NCI-H2196 (cell line): Measurements from ENCODE around the gene EML6.

ENCODE experiments used
- DNase-seq: peaks from one replicate; lab custom pipeline; 2025; ENCODE audit not compliant: unreplicated experiment; lab: John Stamatoyannopoulos, UW

Gene EML6

DNA sequence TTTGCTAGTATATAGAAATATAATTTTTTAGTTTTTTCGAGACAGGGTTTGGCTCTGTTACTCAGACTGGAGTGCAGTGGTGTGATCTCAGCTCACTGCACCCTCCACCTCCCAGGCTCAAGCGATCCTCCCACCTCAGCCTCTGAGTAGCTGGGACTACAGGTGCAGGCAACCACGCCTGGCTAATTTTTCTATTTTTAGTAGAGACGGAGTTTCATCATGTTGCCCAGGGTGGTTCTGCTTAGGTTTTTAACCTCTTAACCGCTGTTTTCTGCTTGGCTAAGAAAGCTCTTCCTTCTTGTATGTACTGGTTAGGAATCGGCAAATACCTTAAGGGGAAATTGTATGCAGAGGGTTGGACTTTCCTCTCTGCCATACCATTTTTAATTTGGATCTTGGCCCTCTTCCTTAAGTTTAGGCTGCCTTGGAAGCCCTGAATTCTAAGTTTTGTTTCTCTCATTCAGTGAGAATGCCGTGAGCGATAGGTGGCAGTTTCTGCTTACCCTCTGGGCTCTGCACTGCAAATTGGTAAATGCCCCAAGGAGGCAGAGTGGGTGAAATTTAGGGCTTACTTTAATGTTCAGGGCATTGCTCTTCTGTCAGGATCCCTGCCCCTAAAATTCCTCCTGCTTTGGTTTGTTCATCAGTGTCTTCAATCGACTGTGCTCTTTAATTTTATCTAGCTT, 32.3 kb downstream of the EML6 start:
- DNase-seq, result no peak

DNA sequence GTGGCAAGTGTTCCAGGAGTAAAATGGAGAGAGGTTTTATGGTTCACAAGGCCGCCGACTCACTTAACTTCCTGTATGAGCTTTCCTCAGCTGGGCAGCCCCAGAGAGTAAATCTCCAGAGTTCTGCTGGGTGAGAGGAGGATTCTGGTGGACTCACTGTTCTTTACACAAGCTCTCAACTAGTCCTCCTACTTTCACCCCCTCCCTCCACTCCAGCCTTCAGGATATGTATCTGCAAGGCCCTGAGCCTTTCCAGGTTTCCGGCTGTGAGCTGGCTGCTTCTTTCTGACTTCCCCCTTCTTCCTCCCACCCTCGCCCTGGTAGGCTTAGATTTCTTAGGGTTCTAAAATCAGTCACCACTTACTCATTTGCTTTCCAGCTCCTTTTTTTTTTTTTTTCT, 34.0 kb downstream of the EML6 start:
- DNase-seq, result no peak

DNA sequence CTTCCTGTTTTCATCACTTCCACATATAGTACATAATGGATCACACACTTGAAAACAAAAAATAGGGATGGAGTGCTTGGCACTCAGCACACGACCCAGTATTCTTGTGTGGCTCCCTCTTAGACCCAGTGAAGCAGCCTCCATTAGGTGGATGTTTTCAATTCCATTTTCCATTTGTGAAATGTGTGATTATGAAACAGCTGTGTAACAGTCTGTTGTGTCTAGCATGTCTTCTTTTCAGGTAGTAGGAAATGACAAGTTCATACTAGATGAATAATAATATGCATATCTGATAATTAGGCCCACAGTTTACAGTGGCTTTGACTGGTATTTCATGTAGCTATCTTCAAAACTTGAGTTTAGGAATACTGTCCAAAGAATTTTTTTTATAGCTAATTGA, 35.5 kb downstream of the EML6 start:
- no peak for DNase-seq

DNA sequence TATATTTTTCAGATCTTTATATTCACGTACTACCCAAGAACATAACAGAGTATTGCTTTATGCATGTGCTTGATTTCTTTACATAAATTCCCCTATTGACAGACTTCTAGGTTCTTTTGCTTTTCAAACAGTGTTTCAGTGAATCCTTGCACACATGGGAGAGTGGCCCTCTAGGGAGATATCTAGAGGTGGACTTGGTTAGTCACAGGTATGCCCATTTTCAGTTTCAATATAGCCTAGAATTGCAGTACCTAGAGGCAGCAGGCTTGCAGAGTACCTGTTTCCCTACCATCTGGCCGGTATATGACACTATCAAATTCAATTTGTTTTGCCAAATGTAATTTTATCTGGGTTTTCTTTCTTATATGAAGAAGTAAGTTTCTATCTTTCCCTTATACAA, 36.8 kb downstream of the EML6 start:
- no peak for DNase-seq

DNA sequence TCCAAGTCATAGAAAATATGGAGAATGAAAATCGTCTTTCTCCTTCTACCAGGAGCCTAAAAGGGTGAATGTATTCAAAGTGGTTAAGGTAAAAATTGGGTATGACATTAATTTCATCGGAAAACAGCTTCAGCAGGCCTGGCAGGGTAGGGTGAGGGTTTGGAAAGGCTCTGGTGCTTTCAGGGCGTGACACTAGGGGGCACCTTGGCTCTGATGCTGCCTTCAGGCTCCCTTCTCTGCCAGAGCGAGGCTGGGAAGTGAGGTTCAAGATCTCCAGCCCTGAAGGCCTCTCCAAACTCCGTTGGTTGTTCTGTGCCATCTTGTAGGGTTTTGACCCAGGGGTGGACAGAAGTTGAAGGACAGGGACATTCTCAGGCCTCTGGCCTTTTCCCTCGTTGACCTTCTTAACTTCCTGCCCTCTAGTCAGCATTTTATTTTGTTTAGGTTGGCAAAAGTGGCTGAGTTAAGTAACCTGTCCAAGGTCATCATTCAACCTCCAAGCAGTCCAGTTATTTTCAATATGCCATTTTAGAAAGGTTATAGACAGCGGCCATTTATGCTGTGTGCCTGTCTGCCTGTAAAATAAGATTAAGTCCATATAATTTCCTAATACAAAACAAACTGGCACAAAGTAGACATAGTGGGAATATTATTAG, 40.3 kb downstream of the EML6 start:
- no peak for DNase-seq

DNA sequence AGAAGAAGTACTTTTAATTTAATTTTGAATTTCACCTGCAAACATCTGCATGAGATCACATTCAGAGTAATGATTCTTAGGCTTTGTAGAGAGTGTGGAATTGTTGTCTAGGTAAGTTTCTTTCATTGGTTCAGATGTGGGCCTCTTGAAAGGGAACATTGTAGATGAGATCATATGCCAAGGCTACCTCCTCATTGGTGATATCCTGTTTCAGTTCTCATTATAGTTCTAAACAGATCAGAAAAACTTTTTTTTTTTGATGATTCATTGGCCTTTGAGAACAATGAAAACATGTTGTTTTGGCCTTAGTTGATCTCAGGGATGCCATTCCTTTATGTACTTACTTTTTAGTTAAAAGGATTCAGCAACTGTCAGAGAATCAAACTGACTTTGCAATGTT, 44.5 kb downstream of the EML6 start:
- DNase-seq, result no peak

DNA sequence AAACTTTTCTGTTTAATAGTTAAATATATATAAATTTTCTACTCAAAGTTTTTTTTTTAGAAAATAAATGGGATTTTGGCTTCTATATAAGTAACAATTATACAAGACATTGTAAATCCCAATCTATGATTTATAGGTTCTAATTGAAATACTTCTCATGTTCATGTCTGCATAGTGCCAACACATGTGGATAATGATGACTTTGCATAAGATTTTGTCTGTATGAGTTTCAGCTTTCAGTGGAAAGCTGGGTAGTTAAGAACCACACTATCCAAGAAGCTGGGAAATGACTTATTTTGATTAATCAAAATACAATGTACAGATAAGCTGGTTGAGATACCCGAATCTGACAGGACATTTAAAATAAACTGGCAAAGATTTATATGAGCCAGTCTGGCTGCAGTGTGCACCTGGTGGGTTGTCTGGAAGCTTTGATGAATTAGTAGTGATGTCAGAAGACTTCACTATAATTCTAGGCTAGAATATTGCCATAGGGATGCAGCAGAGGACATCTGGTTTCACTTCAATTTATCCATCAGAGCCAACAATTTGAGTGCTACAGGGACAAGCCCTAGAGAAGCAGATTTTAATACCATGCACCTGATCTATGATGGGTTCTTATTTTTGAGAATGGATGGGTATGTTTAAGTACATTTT, 45.4 kb downstream of the EML6 start:
- no peak for DNase-seq

DNA sequence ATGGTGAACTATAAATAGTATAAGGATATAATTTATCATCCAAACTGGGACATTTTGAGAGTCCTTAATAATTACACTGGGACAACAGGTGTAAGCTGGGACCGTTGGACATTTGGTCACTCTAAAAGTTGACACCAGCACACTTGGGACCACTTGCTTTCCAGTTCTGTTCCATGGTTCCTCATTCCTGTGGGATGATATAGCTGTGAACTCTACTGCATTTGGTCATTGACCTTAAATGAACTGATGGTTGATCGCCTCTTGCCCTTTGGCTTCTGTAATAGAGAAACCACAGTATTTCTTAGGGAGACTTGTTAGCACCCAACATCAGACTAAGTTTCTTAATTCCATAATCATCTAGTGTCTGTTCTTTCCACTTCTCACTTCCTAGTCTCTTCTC, 46.7 kb downstream of the EML6 start:
- no peak for DNase-seq

DNA sequence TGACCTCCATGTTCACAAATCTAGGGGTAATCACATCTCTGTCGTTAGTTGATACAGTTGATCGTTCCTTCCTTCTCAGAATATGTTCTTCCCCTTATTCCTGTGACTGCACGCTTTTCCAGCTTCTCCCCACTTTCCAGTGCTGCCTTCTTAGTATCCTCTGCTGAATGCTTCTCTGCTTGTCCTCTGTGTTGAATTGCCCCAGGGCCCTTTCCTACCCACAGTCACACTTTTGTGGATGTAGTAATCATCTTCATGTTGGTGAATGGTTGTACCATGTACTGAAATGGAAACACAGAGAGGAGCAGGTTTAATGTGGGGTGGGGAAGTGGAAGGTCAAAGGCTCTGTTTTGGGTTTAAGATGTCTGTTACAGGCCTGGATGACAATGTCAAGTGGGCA, 47.2 kb downstream of the EML6 start:
- DNase-seq, result no peak

DNA sequence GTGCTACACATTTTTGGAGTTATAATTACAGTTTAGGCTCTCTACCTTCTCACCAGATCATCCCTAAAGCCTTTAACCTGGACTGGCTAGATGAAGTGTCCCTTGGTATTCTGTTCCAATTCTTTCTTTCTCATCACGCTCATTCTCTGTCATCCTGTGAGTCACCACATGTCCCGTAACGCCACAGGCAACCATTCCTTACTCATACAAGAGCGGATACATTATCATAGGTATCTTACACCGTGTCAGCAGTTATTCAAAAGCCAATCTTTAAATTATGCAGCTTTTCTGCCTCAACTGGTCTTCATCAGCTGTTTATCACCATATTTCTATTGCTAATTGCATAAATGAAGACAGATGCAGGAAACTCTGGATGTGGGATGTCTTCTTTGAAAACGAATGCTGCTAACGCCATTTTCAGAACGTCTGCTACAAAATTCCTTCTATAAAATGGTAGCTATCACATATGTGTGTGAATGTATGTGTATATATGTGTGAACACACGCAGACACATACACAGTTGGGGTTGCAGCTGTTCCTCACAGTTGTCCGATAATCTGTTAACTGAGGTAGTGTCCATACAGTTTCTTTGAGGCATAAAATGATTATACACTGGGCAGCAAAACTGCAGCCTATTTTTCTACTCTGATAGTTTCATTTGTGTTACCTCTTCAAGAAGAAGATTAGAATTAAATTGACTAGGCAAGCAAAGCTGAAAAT, 47.9 kb downstream of the EML6 start:
- DNase-seq, result no peak

DNA sequence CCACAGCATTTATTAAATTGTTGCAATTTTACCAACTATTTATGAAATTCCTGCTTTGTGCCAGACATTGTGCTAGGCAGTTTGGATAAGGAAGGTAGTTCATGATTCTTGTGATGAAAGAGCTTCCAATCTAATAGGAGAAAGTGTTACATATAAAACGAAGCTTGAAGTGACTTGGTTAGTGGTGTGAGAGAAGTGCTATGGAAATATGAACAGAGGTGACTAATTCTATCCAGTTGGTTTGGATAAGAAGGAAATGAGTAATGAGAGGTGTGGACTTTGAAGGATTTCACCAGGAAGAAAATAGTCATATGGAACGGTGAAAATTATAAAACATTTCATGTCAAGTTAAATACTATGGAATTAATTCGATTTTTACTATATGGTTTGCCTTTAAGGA, 48.6 kb downstream of the EML6 start:
- no peak for DNase-seq

DNA sequence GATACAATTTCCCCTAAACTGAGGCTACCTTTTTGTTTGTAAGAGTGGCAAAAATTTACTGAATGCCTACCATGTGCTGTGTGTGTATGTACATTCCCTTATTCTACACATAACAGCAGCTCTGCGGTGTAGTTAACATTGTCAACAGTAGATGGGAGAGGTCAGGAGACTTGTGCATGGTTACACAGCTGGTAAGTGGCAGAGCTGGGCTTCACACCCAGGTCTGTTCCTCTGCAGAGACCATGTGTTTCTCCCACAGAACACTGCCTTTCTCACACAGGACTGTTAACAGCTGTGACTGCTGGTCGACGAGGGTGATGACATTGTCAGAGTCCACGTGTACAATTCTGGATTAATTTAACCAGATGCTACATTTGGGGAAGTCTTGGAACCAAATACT, 49.1 kb downstream of the EML6 start:
- DNase-seq, result no peak

DNA sequence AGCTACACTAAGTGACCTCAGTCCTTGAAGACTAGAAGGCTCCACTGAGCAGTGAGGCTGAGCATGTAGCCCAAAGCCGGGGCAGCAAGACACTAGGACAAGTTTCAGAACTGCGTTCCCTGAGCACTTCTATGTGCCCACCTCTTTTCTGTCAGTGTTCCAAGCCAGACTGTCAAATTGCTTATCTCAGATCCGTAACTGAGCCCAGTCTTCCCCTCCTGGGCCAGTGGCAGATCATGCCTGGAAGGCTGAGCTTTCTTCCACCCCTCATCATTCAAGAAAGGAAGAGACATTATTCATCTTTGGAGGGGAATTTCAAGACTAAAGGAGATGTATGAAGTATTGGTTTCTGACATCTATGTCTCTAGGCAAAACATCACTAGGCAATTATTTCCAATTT, 49.8 kb downstream of the EML6 start:
- no peak for DNase-seq

DNA sequence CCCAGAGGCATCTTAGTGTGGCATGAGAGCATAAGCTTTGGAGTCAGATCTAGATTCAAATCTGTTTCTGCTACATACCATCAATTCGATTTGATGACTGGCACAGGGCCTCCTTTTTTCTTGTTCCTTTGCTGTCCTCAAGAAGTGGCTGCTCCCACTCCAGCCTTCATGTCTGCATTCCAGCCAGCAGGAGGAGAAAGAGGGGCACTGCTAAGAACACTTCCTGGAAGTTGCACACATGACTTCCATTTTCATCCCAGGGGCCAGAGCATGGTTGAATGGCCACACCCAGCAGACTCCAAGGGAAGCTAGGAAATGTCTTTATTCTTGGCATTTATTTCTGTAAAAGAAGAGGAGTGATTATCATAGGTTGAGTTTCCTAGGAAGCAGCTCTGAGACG, 50.4 kb downstream of the EML6 start:
- no peak for DNase-seq

DNA sequence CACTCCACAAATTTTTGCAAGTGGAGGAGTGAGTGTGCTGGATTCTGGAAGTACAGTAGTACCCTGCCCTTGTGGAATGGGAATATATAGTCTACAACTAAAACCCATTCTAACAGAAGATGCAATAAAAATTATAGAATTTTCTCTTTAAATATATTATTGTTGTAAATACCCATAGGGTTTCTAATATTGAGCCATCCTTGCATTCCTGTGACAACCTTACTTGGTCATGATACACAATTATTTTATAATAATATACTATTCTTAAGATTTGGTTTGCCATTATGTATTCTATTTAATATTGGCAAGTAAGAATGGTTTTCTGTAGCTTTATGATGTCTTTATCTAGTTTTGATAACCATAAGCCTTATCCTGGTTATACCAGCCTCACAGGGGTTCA, 52.2 kb downstream of the EML6 start:
- no peak for DNase-seq

DNA sequence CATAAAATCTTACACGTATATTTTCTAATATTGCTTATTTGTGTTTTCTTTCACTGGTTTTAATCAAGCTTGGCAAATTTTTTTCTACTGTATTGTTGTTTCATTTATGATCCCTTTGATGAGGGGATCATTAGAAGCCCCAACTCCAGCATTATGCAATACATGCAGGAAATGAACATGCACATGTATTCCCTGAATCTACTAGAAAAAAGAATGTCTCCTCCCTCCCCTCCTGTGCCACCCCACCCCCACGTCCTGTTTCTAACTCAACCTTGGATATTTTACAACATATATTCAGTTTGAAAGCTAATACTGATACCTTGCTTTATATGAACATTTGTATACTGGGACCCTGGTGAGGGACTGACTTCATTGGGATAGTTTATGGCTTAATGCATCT, 53.0 kb downstream of the EML6 start:
- DNase-seq, result no peak

DNA sequence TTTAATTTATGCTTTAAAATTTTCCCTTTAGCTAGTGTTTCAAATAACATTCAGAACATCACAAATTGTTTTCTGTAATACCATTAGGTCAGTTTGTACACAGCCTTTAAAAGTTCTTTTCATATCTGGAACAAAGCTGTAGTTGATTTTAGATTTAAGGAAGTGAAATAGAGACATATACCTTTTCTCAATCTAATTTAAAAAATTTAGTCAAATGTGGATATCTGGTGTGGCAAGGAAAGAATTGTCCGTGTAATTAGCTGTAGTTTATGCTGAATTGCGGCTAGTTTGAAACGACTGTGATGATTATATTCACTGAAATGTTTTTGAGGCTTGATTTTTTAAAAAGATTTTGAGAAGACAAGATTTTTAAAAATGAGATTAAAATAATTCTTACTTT, 59.9 kb downstream of the EML6 start:
- DNase-seq, result no peak

DNA sequence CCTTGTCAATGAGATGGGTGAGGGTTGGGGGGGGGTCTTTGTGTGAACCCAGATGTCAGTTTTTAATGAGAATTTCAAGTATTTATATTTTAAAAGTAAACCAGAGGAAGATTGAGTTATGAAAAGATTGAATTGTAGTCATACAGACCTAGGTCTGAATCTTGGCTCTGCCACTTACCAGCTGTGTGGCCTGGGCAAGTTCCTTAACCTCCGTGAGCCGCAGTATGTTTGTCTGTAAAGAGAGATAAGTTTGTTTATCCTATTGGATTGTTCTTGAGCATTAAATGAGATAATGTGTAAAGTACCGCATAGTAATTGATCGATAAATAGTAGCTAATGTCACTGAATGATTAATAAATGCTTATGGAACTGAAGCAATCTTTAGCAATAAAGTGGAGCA, 63.8 kb downstream of the EML6 start:
- no peak for DNase-seq

DNA sequence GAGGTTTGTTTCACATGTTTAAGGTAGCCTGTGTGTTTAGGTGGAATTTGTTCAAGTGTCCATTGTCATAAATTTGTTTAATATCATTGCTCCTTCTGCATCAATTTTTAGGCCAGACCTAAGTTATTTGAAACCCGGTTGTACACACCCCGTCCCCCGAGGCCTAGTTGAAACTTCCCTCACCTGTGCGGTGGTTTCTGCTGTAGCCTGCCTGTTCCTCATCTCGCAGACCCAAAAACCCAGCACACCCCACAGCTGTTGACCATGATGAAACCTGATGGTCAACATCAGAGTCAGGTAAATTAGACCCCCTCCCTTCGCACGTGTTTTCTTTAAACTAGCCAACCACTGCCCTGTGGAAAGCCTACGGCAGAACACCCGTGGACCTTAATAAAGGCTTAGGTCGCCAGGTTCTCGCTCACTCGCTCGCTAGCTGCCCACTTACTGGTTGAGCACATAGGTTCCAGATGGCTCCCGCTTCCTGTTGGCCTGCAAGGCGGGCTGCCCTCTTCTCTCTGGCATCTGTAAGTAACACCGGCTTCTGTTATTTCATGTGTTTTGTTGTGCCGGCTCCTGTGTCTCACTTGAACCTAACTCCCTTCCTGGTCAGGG, 64.4 kb downstream of the EML6 start:
- DNase-seq, result no peak

DNA sequence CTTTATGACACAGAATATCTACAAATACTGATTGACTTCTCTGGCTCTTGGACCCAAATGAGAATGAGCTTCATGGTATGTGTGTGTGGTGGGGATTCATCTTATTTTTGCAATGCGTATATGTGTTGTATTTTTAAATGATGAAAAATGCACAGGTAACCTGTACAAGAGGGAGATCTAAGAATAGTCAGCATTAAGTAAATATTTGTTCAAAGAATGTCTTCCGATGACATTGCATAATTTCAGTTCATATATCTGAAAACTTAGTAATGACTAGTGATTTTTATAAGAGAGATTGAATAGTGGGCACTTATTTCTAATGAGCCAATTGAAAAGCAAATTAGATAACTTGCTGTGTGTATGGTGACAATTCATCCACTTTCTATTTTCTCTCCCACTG, 66.4 kb downstream of the EML6 start:
- no peak for DNase-seq

DNA sequence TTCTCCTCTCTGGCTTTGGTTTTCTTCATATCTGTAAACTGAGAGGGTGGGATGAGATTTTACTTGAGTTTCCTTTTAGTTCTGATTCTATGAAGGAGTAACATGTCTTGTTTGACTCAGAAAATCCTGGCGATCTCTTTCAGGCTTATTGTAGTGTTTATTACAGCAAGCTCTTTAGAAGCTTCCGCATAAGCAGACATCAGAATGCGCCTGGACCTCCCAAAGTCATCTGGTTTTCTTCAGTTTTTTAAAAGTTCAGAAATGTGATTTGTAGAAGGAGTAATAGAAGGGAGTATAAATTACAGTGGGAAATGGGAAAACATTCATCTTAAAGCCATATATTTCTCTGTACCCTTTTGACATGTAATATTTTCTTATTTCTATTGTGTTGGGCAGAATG, 68.4 kb downstream of the EML6 start:
- DNase-seq, result no peak

DNA sequence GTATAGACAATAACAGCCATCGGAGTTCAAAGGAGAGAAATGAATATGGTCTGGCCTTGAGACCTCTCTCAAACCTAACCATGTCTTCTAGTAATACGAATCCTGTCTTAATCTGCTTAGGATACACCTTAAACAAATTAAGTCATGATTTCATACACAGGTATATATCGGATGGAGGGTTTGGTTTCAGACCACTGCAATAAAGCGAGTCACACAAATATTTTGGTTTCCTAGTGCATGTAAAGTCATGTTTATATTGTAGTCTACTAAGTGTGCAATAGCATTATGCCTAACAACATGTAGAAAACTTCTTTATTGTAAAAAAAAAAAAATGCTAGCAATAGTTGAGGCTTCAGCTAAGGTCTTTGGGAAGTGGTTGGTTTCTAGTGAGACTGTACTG, 73.8 kb downstream of the EML6 start:
- DNase-seq, result no peak
